CD4-positive, alpha-beta T cell treated with Interleukin-2 at 100 ng/mL for 4 hours (primary cell): Measurements from ENCODE around the gene DNAJB5.
"Not testable (repeated sequence)": the region's sequence is repeated elsewhere in the genome, so short reads cannot be mapped to it uniquely, and the experiment has no call there.

ENCODE experiments used
- DNase-seq: peaks from one replicate; pipeline ENCODE4 v3.0.0-alpha.2; 2020; ENCODE audit warnings: low spot score

DNAJB5 gene

DNA sequence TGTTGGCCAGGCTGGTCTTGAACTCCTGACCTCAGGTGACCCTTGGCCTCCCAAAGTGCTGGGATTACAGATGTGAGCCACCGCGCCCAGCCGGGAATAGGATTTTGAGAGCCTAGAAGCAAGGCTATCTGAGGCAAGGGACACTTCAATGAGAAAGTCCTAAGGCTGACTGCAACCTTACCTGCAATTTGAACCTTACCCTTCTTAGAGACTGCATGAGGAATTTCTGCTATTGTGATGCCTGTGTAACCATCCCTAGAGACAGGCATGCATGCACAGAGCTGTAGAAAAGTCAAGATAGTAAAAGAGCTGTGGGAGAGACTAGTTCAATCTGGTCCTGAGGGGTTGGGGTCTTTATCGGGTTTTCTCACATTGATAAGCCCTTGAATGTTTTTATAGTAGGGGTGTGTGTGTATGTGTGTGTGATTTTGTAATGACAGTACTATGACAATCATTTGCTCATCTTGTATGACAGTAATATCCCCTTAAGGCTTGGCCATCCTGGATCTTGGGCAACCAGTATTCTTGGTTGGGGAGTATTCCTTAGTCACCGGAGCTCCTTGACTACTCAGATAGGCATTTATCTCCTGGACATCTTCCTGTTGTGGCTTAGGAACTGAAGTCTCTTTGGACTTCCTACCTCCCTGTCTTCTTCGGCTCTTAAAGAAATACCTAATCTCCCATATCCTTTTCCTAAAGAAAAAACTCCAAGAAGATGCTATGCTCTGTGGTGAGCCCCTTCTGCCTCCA is 11.2 kb downstream of the DNAJB5 start:
- DNase-seq = no peak

DNA sequence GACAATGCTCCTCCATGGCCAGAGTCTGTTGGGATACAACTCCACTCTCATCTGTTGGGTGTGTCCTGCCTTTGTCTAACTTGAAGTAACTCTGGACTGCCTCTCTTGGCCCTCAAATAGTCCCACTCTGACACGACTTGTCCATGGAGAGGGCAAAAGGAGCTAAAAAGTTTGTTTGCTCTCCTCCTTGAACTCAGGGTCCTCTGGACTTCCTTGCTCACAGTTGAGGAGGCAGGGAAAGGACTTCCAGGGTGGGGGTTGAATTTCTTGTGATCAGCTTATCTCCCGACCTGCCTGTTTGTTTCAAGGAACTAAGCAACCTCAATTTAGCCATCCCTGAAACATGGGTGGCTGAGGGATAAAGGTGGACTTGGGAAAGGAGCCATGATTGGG is 11.7 kb downstream of the DNAJB5 start:
- no peak for DNase-seq

GRCh38 chr9:35001803-35002502 is 12.4 kb downstream of the DNAJB5 start:
- peak; percentile 19 for DNase-seq

DNA sequence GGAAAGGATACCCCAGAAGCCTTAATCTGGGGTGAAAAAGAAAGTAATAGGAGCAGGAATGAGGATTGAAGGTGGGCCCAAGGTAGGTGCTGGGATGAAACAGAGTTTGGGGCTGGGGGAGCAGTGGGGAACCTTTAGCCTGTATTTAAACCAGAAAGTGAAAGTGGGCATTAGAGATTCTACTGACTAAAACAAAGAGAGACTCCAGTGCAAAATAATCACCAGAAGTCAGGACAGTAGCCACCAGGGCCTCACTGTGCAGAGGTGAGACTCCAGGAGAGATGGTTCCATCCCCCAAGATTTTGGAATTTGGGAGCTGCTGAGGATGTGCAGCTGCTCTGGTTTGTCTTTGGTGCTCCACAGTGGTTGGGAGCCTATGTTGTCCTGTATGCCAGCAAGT is 13.1 kb downstream of the DNAJB5 start:
- no peak for DNase-seq

- not testable (repeated sequence) for DNase-seq
Observed at GRCh38 chr9:35004299-35004698, 14.8 kb downstream of the DNAJB5 start.

GRCh38 chr9:35010351-35010958 is 20.9 kb downstream of the DNAJB5 start:
- DNase-seq = no peak

- DNase-seq = no peak
Observed at GRCh38 chr9:35014517-35014916, 25.0 kb downstream of the DNAJB5 start.

DNA sequence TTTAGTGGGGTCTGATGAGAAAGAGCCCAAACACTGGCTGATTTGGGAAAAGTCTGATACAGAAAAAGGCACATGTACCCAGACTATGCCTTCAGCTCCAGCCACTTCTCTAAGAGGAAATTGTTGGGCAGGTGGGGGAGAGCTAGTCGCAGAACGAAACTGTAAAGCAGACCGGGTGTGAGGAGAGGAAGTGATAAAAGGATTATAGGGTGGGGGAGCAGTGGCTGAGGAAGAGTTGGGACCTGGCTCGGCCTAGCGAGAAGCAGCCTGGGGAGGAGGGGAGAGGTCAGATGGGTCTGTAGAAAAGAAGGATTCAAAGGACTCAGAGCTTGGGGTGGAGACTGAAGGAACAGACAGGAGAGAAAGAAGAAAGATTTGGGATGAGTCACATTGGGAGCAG is 33.9 kb downstream of the DNAJB5 start:
- DNase-seq = not testable (repeated sequence)

GRCh38 chr9:35026671-35027070 is 37.1 kb downstream of the DNAJB5 start:
- no peak for DNase-seq

GRCh38 chr9:35027374-35027773 is 37.8 kb downstream of the DNAJB5 start:
- no peak for DNase-seq

- no peak for DNase-seq
Observed at GRCh38 chr9:35027860-35028259, 38.3 kb downstream of the DNAJB5 start.

GRCh38 chr9:35028341-35028740 is 38.8 kb downstream of the DNAJB5 start:
- DNase-seq = no peak

- DNase-seq = no peak
Observed at GRCh38 chr9:35029241-35029640, 39.7 kb downstream of the DNAJB5 start.

DNA sequence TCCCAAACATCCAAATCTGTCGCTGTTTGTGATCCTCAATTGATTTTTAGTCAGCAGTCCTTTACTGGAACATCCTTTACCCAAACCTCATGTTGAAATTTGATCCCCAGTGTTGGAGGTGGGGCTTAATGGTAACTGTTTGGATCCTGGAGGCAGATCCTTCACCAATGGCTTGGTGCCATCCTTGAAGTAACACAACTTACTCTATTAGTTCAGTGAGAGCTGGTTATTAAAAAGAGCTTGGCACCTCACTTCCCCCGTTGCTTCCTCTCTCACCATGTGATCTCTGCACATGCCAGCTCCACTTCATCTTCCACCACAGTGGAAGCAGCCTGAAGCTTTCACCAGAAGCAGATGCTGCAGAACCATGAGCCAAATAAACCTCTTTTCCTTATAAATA is 40.3 kb downstream of the DNAJB5 start:
- no peak for DNase-seq

DNA sequence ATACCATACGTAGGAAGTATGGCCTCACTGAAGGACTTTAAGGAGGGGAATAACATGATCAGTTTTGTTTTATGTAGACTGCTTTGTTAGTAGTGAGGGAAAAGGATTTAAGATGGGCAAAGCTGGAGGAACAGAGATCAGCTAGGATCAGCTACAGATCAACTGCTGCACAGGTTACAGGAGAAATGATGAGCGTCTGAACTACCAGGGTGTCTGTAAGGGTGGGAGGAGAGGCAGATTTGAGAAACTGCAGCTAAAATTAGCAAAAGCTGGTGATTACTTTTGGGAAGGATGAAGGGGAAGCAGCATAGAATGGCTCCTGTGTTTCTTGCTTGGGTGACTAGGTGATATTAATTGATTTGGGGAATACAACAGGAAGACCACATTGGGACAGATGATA is 43.6 kb downstream of the DNAJB5 start:
- DNase-seq = no peak

DNA sequence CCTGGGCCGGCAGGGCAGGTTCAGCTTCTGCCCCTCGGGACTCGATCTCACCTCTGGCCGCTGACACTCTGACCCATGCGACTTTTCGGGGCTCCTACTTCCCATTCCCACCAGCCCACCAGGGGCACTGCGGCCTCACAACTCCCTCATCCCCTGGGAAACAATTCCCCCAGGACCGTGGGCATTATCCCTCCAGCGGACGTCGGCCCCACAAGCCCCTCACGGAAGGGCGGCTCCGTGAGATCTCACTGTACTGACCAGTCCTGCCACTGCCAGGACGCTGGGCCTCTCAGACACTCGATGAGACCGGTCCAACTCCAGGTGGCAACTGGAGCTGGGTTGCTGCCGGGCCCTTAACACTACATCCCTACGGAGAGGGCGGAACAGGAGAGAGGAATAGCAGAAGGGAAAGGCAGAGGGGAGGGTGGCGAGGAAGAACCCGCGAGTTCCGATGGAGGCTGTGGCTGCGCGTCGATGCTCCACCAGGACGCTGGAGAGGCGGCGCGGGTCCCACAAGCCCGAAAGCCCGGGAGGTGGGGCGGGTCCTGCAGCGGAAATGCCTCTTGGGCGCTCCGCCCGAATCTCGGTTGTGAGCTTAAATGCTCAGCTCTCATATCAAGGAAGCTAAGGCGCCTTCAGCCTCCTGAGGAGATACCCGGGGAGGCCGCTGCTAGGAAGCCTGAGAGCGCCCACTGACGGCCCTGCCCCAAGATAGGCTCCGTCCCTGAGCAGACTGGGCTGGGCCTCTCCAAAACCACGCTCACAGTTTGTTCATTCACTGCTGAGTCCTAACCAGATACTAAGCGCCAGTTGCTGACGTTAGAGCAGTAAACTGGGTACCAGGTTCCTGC is 46.5 kb downstream of the DNAJB5 start:
- DNase-seq = peak; percentile 22

DNA sequence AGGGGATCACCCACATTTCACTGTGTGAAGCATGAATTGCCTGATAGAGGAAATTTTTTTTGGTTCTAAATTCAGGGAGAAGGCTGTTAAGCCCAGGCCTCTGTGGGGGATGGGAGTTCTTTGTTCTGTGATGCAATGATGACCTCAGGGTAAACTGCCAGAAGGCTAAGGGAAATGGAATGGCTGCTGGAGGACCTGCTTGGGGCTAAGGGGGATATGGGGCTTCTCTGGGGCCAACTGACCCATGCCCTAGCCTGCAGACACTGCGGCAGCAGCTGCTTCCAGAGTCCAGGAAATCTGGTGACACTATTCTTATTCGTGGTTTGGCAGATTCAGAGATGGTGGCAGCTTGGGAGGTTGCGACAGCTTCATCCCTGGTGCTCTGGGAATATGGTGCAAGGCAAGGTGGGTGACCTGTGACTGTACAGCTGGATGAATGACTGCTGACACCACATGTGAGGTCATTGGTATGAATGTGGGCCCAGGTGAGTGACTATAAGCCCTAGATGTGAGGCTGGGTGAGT is 52.6 kb downstream of the DNAJB5 start:
- no peak for DNase-seq

DNA sequence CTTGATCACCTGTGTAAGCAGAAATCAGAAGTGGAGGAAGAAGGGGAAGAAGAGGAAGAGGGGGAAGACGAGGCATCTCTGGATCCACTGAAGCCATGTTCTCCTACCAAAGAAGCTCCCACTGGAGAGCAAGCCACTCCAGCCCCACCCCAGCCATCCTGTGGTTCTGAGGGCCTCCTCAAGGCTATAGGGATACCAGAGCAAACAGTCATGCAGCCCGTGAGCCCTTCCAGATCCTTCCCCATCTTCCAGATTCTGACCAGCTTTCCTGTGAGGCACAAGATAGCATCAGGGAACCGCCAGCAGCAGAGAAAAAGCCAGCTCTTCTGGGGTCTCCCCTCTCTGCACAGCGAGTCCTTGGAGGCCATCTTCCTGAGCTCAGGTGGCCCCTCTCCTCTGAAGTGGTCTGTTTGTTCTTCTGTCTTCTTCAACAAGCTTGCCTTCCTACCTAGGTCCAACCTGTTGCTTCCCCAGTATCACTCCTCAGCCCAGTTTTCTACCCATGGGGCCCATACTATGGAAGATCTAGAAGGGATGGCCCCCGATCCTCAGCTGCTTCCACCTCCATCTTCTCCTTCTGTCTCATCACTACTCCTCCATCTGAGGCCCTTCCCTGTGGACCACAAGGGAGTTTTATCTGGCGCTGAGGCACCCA is 53.5 kb downstream of the DNAJB5 start:
- no peak for DNase-seq

DNA sequence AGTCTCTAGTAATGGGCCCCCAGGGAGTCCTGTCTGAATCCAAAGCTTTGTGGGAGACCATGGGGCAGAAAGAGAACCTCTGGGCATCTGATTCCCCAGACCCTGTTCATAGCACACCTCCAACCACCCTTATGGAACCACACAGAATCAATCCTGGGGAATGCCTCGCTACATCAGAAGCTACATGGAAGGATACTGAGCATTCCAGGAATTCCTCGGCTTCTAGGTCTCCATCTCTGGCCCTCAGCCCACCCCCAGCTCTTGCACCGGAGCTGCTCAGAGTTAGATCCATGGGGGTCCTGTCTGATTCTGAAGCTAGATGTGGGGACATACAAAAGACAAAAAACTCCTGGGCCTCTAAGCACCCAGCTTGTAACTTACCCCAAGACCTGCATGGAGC is 54.5 kb downstream of the DNAJB5 start:
- DNase-seq = no peak
